GM18907 (cell line): ENCODE measurements around the gene ERBIN.
"Not testable (repeated sequence)": the region's sequence is repeated elsewhere in the genome, so short reads cannot be mapped to it uniquely, and the experiment has no call there.

ENCODE experiments used
- ATAC-seq: cut with Tn5 transposase; IDR thresholded peaks from one replicate; pipeline ENCODE4 v1.9.1; 2021; ENCODE audit warnings: mild to moderate bottlenecking, moderate library complexity; ENCODE audit not compliant: unreplicated experiment

ERBIN gene

DNA sequence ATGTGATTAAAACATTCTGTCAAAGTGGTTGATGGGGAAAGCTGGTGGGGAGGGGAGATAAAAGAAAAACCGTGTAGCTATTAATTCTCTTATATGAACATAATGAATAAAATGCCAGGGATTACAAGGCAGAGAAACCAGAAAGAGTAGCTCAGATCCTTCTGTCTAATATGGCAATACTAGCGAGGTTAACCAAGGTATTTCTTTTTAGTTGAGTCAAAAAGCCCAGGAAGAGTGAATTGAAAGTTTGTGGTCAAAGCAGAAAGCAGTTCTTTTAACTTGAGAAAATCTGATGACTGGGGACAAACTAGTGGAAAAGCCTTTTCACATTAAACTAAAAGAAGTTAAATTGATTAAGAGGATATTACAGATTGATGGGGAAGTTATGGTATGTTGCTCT, 76.0 kb downstream of the ERBIN start:
- ATAC-seq: peak; percentile 56

DNA sequence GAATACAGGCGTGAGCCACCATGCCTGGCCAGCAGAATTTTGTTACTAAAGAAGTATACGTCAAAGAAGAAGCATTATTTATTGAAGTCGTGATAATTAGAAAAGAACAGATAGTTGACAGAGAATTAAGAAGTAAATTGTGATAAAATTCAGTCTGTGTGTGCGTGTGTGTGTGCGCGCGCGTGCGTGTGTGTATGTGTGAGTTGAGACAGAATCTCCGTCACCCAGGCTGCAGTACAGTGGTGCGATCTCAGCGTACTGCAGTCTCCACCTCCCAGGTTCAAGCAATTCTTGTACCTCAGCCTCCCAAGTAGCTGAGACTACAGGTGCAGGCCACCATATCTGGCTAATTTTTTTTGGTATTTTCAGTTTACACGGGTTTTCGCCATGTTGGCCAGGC, 77.8 kb downstream of the ERBIN start:
- no peak for ATAC-seq

DNA sequence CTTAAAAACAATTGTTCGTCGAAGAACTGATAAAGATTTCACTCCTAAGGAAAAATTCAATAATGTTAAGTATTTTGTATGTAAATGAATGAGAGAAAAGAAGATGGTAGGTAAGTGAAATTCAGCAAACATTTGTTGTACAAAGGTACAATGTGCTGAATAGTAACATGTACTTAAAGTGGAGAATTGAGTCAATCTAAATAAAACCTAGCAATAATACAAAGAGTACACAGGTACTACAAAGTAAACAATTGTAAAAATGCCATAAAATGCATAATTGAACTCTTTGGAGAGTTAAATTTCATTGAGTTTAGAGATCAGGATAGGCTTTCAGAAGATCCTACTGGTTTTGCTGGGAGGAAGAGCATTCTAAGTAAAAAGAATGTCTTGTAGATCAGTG, 82.9 kb downstream of the ERBIN start:
- ATAC-seq: no peak

DNA sequence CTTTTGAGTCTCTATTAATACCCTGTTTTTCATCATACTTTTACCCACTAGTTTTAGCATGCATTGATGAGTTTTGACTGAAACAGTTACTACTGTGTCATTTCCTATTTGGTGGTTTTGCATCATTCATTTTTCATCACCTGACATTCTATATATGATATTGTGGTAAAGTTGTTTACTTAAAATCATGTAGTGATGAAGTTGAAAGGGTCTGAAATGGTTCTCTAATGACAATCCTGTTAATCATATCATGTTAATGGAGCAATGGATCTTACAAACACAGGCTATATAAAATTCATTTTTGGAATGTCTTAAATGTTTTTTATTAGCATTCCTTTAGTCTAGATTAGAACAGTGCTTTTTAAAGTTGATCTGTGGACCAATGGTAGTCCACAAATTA, 84.1 kb downstream of the ERBIN start:
- ATAC-seq: no peak

DNA sequence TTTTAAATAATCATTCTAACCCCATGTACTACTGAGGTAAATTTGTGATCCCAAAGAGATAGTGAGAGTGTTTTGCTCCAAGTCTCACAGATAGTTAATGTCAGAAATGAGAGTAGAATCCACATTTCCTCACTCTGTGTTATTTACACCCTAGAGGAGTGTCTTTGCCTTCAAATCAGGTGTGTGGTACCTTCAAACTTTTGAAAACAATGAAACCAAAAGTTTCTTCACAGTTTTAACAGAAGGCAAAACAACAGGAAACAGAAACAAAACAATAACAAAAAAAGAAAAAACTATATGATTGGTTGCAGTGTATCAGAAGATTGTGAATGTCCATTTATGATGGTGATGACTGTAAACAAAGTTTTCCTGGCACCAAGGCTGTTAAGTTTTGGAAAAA, 85.9 kb downstream of the ERBIN start:
- ATAC-seq: no peak

DNA sequence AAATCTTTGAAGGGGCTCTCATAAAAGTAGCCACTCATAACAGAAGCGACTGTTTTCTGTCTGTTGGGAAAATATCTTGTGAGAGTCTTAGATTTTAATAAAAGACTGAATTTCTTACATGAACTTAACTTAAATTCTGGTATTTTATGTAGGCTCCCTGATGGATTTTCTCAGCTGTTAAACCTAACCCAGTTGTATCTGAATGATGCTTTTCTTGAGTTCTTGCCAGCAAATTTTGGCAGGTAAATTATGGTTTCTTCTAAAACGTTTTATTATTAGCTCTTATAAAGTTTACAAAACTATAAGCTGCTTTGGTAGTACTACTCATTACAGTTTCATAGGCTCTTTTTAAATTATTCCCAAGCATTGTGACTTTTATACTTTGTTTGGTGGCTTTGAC, 87.0 kb downstream of the ERBIN start:
- no peak for ATAC-seq

DNA sequence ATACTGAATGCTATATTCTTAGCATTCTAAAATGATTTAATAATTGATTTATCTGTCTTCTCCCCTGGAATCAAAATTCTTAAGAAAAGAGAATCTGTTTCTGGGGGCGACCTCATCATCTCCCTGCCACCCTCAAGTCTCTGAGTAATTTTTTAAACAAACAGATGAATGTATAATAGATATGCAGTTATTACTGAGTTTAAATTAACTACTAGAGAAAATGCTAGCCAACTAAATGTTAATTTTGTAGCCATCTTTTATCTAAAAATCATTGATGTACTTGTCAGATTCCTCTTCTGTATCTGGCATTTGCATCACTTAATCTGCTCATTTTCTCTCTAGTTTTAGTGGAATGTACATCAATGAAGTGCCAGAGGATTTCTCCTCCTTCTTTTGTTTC, 87.5 kb downstream of the ERBIN start:
- ATAC-seq: no peak

DNA sequence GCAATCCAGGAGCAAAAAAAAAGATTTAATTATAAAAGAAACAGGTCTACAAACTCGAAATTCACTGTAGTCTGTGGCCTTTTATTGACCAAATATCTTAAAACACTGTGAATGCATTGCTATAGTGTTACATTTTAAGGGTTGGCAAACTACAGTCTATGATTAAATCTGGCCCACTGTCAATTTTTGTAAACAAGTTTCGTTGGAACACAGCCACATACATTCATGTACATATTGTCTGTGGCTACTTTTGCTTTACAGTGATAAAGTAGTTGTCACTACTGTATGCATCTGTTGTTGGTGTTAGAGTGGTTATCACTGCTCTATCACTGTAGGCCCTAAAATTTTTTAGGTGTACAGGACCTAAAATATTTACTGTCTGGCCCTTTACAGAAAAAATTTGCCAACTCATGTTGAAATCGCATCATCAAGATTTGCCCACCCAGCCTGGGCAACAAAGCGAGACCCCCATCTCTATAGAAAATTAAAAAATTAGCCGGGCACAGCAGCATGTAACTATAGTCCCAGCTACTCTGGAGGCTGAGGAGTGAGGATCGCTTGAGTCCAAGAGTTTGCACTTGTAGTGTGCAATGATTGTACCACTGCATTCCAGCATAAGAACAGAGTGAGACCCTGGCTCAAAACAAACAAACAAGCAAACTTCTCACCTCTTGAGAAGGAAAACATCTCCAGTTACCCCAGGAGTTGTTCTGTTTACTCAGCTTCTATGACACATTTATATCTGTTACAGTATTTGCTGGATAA, 89.0 kb downstream of the ERBIN start:
- no peak for ATAC-seq

DNA sequence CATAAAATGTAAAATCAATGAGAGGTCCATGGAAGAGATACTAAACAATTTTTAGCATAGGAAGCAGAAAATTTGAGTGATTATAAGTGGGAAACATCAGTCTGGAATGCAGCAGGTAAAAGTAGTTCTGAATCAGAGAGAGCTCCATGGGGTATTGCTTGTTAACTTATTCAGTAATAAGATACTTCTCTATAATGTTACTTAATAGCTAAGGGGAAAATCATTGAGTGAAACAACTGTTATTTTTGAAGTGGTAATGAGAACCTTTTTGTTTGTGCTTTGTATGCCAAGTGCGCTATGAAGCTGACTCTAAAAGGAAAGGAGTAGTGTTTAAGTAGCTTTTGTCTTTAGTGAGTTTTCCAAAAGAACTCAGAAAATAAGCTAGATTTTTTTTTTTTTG, 95.2 kb downstream of the ERBIN start:
- ATAC-seq: no peak

DNA sequence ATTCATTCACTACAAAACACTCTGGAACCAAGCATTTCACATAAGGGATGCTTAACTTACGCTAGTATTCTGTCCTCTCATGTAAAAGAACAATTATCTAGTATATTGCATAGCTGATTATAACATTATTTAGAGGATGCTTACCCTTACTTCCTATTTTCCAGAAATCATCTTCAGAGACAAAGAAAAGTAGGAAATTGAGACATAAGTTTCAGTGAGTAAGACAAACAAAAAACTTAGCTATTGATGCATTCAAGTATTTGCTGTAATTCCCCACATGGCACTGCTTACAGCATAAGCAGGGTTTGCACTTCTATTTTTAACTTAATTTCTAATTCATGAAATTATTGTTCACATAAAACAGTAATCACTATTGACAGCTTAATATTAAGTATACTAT, 112.9 kb downstream of the ERBIN start:
- ATAC-seq: no peak

DNA sequence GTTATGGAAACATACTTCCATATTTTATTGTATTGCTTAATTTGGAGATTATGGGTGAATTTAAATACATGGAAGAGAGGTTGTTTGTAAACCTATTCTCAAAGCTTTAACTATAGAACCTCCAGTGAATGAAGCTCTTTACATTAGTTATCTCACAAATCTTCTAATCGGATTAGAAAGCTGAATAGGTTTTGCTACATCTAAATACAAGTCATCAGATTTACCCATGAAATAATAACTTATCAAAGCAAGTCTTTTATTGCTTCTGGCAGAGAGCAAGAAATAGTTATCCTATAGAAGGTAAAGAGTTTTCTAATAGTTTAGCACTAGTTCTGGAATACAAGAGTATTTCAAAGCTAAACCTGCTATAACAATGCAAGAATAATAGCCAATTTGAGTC, 113.3 kb downstream of the ERBIN start:
- ATAC-seq: no peak

DNA sequence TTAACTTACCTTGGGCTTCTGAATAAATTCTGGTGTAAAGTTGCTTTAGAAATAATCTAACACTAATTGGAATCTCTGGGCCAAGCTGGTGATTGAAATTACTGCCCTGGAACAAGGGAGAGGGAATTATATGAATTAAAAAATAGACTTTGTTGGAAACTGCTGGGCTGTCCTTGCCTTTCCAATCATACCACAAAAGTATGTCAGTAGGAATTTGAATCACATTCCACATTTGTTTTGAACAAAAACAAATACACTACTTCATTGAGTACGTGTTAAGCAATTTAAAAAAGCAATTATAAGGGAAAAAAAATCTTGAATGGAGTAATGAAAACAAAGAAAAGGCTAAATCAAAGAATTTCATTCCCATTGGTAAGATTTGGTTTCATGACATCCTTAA, 115.3 kb downstream of the ERBIN start:
- ATAC-seq: no peak

DNA sequence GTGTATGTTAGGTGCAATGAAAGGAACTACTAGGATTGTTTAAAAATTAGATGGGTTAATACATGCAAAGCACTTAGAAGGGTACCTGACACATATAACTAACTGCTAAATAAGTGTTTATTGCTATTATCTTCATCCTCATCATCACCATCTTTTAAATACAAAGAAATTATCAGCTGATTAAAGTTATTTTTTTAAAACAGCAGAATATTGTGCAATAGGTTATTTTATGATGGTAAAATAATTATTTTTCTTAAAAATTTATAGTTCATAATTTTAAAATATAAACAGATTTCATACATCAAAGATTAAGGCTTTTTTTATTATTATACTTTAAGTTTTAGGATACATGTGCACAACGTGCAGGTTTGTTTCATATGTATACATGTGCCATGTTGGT, 130.9 kb downstream of the ERBIN start:
- no peak for ATAC-seq

DNA sequence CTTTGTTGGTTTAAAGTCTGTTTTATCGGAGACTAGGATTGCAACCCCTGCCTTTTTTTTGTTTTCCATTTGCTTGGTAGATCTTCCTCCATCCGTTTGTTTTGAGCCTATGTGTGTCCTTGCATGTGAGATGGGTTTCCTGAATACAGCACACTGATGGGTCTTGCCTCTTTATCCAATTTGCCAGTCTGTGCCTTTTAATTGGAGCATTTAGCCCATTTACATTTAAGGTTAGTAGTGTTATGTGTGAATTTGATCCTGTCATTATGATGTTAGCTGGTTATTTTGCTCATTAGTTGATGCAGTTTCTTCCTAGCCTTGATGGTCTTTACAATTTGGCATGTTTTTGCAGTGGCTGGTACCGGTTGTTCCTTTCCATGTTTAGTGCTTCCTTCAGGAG, 134.9 kb downstream of the ERBIN start:
- ATAC-seq: not testable (repeated sequence)

DNA sequence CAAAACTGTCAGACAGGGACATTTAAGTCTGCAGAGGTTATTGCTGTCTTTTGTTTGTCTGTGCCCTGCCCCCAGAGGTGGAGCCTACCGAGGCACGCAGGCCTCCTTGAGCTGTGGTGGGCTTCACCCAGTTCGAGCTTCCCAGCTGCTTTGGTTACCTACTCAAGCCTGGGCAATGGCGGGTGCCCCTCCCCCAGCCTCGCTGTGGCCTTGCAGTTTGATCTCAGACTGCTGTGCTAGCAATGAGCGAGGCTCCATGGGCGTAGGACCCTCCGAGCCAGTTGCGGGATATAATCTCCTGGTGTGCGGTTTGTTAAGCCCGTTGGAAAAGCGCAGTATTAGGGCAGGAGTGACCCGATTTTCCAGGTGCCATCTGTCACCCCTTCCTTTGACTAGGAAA, 136.7 kb downstream of the ERBIN start:
- not testable (repeated sequence) for ATAC-seq

DNA sequence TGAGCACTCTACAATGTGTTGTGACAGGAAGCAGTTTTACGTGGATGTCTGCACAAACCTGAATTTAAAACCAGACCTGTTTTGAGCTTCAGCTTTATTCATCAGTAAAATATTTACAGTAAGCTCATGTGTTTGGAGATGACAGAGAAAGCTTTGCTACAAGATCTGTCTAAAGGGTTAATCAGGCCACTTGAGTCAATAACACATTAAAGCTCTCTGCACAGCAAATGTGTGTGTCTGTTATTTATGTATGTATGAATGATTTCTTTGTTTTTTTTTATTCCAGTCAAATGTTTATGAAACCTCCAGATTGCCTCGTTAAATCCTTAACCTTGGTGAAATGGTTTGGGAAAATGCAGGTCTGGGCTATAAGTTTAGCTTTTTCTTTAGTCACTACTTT, 140.5 kb downstream of the ERBIN start:
- no peak for ATAC-seq

DNA sequence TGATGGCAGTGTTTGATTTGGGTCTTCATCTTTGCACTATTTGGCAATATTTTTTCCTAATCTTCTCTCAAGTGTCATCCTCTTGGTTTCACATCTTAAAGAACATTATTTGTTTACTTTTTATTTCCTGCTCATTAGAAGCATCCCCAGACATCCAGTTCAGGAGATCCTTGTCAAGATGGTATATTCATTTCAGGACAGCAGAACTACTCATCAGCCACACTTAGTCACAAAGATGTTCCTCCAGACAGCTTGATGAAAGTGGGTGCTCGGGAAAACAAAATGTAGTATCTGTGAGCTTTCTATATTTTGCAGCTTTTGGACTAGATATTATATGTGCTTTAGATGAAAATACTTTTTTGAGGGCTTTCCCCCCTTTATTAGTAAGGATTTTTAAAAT, 145.7 kb downstream of the ERBIN start:
- no peak for ATAC-seq

DNA sequence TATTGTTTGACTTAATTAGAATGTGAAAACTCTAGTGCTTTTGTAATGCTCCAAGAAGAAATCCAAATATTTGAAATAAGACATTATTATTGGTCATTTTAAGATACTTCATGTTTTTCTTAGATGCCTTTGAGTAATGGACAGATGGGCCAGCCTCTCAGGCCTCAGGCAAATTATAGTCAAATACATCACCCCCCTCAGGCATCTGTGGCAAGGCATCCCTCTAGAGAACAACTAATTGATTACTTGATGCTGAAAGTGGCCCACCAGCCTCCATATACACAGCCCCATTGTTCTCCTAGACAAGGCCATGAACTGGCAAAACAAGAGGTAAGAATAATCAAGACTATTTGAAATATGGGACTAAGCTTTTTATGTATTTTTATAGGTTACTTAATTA, 148.5 kb downstream of the ERBIN start:
- no peak for ATAC-seq

DNA sequence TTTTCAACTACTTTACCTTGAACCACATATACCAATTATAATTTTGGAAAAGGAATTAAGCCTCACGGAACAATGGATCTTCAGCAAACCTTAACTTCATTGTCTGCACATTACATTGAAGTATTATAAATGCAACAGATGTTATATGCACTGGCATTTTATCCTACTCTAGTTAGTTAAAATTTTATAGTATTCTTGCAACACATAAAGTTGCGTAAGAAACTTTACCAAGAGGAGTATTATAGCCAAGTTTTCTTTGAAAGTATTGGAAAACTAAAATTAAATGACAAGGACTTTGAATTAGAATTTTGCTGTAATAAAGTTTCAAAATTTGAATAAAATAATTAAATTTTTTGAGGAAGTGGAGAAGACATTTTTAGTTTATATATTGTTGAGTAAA, 154.3 kb downstream of the ERBIN start:
- ATAC-seq: no peak

DNA sequence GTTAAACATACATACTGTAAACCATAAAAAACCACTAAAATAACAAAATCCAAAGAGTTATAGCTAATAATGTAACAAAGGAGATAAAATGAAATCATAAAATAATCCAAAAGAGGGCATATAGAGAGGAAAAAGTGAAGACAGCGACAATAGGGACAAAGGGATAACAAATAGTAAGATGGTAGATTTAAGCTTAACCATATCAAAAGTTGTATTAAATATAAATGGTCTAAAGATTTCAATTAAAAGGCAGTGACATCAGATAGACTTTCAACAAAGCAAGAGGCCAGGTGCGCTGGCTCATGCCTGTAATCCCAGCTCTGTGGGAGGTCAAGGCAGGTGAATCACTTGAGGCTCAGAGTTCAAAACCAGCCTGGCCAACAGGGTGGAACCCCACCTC, 163.0 kb downstream of the ERBIN start:
- ATAC-seq: no peak

DNA sequence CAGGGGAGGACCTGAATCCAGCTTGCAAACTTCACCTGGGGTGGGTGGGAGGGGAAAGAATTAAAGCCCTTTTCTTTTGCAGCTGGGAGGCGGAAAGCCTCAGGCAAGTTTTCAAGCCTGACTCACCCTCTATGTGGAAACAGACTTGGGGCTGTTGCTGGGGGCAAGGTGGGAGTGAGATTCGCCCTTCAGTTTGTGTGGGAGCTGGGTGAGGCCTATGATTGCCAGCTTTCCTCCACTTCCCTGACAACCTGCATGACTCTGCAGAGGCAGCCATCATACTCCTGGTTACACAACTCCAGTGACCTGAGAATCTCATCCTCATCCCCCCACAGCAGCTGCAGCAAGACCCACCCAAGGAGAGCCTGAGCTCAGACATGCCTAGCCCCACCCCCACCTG, 174.5 kb downstream of the ERBIN start:
- no peak for ATAC-seq

DNA sequence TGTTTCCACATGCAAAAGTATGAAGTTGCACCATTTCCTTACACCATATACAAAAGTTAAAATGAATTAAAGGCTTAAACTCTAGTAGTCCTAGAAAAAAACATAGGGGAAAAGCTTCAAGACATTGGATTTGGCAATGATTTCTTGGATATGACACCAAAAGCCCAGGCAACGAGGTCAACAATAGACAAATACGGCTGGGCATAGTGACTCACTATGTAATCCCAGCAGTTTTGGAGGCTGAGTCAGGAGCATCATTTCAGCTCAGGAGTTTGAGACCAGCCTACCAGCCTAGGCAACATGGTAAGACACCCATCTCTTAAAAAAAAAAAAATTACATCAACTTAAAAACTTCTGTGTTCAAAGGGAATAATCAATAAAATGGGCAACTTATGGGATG, 186.8 kb downstream of the ERBIN start:
- no peak for ATAC-seq

DNA sequence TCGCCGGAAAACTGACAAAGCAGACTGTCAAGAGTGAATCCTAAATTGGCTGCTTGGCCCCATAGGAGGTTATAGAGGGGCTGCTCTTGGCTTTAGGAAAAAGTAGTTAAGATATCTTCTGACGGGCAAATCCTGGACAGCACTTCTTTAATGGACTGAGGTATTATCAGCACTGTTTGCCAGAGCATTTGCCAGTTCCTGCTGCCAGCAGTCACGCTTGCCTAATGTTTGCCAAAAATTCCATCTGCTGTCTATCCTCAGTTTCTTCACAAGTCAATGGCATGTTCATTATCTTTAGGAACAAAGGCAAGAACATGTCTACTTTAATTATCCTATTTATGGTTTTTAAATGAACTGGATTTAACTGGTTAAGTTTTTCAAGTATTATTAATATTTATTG, 191.9 kb downstream of the ERBIN start:
- ATAC-seq: no peak
